Measurements from ENCODE around the gene GRIA4.

Gene GRIA4

DNA sequence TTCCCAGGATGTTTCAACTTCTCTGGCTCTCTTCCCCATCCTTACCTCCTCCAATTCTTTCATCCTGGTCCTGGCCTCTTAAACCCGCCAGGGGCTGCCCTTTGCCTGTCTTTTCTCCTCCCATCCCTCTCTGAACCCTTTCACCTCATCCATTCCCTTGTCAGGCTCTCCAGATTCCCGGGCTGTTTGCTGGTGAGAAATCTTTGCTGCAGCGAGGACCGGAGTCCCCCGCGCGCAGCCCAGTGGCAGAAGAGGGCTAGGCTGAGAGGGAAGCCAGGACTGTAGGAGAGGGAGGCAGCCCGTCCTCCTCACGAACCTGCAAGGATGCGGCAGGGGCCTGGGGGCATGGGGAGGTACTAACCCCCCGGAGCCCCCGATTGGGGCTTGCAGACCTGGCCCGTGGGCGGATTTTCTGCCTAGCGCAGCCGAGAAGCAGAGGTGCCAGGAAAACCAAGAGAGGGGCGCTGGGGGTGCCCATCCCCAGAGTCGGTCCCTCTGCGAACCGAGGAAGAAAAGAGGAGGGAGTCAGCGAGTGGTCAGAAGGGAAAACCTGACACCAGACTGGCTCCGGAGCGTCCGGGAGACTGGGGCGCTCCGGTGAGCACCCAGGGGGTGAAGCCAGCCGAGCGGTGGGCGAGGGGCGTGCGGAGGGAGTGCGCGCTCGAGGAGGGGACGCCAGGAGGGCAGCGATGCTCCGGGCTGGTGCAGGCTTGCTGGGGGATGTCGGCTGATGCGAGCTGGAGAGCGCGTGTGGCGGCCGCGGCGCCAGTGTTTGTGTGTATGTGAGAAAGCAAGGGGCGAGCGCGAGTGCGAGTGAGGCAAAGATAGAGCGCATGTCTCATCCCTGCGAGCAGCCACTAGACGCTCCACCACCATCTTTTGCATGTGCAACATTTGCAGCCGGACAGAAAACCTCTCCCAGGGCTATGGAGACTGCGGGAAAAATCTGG, at the start of gene GRIA4:
Gene GRIA4, plus strand, starts transcription at position 242 of the 950 bp plus-strand sequence. CDS start 925 bp downstream, outside the sequence.
- DNase-seq, result peak; percentile 69

DNA sequence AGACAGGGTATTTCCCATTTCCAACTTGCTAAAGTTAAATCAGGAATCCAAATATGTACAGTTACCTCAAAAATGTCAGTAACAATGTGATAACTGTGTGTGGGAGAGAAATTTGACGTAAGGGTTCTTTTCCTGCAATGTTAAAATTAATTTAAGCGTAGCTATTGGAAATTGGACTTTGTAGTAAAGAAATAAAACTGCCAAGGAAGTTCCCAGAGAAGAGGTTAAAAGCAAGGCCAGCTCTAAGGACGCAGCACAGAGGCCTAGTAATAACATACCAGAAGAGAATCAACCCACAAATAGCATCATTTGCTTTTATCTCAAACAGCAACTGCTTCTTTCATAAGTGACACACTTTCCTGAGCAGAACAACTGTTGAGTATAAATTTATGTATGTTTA, 36.8 kb upstream of the GRIA4 start:
- no peak for DNase-seq

DNA sequence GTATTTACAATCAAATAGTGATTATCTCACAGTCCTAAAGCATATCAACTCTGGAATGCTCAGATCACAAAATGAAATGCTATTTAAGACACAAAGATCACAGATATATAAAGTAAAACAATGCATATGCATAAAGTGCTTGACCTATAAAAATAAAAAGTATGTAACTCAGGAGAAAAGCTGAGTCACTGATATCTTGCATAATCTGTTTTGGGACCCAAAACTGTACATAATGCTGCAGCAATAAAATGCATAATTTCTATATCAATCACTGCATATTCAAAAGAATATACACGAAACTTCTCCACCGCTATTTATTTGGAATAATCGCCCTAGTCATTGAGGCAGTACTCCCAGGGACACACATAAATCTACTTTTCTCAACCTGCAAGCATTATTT, 34.9 kb upstream of the GRIA4 start:
- DNase-seq, result no peak

DNA sequence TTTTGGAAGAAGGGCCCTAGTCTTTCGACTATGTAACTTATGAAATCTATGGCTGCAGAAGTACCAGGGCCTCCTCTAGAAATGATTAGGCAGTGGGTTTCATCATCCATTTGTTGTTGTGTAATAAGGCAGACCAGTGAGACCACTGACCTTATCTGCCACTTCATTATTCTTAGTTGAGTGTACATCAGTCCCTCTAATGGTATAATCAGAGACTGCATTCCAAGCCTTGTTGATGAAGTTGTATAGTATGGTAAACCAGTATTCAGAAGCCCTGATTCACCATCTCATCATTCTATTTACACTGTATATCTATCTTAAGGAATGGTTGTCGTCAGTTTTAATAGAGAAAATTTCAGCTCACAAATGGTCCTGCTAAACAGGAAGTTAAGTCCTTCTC, 32.2 kb upstream of the GRIA4 start:
- peak; percentile 8 for DNase-seq

DNA sequence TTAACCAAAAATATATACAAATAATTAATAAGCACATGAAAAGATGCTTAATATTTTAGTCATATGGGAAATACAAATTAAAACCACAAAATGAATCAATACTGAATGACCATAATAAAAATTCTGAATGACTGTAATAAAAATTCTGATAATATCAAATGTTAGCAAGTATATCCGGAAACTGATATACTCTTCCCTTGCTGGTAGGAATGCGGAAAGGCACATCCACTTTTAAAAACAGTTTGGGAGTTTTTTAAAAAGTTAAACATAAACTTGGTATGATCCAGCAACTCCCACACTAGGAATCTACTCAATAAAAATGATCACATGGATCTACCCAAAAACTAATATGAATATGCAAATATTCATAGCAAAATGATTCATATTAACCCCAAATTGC, 30.8 kb upstream of the GRIA4 start:
- no peak for DNase-seq

DNA sequence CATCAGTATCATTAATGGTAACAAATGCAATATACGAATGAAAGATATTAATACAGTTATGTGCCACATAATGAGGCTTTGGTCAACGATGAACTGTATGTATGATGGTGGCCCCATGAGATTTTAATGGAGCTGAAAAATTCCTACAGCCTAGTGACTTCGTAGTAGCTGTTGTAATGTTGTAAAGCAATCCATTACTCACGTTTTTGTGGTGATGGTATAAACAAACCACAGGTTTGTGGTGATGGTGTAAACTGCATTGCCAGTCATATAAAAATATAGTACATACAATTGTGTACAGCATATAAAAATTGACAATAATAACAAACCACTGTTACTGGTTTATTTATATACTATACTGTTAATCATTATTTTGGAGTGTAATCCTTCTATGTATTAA, 27.4 kb upstream of the GRIA4 start:
- DNase-seq, result peak; percentile 23

DNA sequence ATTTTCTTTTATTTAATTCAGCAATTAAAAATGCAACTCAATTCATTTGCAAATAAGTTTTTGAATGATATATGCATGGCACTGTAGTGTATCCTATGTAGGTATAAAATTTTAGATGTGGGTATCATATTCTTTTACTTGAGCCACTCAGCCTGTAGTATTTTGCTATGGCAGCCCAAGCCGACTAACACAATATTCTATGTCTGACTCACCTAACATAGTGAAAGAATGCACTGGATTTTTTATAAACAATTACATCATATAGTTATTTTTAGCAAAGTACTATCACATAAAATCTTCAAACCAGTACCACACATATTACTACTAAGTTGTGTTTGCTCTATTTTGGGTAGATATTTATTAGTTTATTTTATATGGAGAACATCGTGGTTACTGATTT, 21.9 kb upstream of the GRIA4 start:
- DNase-seq, result peak; percentile 76

DNA sequence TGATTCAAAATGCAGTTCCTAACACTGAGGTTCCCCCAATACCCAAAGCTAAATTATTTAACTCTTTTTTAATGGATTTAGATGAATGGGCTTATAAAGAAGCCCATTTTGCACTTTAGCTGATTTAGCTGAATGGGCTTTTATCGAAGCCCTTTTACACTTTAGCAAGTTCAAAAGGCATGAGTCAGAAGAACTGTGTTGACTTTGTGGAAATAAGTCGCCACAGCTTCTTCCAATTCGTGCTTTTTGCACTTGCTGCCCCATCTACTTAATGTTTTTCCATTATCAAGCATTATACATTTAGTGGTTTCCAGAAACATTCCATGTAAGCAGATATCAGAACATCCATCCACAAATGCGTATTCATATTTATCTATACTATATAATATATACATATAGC, 20.5 kb upstream of the GRIA4 start:
- no peak for DNase-seq

DNA sequence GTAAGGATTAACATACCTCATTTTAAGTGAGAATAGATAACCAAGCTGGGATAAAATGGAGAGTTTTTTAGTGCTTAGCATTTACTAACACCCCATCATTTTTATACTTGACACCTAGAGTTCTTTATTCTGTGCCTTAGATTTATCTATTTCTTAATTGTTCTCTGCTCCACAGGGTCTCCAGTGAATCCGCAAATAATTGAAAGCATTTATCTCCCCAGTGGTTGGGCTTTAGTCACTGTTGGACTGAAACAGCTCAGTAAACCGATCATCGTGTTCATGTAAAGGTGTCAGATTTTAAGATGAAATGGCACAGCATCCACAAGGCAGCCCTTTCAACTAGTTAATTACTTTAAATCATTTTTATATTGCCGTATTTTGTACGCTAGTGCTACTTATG, 17.8 kb upstream of the GRIA4 start:
- no peak for DNase-seq

DNA sequence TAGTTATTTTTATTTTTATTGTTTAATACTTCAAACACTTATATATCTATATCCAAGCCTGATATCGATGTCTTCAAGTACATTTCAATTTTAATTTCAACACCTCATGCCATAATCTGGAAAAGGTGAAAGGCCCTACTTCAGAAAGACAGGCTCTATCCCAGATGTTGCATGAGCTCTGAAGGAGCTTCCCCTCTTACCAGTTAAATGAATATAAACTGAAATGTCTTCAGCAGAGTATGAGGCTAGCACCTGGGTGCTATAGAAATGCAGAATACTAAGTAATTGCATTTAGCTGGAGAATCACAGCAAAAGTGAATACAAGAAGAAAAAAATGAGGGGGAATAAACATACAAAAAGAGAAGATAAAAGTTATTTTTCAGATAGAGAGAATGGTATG, 11.5 kb upstream of the GRIA4 start:
- no peak for DNase-seq

DNA sequence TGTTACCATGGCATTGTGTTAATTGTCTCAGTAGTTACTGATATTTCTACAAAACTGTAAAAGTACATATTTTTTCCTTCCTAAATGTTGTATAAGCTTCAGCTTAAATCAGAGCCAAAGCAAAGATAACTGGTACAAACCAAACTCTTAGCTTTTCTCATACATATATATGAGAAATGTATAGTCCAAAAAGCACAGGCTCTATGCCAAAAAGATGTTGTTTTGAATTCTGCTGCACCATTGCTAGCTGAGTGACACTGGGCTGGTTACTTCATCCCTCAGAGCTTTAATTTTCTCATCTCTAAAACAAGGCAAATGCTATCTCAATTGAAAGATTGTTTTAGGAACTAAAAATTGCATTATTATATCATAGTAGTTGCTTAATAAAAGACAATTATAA, 6.7 kb upstream of the GRIA4 start:
- no peak for DNase-seq

DNA sequence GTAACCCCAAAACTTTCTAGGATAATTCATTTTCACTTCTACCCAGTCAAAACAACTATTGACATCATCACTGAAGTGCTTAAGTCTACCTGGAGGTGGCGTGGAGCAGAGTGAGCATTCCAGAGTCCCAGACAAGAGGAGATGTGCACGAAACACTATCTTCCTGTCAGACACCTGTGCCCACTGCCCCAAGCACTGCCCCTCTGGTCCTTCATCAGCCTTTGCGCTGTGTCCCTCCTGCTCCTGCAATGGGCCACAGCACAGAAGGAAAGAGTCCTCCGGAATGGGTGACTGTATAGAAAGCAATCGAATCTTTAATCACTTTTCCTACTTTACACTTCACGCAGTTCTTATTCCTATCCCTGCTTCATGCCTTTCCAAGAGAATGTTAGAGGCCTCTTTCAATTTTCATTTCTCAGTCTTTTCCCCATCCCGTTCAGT, 512 bp upstream of the GRIA4 start:
- peak; percentile 8 for DNase-seq

DNA sequence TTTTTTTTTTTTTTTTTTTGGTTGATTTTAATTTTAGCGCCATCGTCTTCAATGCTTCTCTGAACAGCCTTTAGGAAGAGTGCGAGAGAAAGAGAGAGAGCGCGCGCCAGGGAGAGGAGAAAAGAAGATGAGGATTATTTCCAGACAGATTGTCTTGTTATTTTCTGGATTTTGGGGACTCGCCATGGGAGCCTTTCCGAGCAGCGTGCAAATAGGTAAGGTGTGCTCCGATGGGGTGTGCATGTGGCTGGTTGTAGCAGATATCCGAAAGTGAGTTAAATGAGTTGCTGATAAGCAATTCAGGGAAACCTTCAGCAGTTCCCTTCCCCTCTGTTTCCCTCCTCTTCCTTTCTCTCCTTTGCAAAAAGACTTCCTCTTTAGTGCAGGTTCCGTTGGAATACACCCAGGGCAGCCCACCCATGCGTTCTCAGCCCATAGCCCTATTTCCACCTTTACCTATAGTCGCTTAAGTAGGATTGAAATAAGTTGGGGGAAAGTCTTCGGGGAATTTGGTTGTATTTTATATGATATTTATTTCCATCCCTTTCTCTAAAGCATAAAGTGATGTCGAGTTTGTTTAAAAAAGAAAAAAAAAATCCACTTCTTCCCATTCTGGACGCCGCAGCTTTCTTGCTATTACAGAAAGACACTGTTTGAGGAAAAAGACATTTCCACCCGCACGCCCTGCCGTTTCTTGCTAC, 1.1 kb downstream of the GRIA4 start:
- no peak for DNase-seq

DNA sequence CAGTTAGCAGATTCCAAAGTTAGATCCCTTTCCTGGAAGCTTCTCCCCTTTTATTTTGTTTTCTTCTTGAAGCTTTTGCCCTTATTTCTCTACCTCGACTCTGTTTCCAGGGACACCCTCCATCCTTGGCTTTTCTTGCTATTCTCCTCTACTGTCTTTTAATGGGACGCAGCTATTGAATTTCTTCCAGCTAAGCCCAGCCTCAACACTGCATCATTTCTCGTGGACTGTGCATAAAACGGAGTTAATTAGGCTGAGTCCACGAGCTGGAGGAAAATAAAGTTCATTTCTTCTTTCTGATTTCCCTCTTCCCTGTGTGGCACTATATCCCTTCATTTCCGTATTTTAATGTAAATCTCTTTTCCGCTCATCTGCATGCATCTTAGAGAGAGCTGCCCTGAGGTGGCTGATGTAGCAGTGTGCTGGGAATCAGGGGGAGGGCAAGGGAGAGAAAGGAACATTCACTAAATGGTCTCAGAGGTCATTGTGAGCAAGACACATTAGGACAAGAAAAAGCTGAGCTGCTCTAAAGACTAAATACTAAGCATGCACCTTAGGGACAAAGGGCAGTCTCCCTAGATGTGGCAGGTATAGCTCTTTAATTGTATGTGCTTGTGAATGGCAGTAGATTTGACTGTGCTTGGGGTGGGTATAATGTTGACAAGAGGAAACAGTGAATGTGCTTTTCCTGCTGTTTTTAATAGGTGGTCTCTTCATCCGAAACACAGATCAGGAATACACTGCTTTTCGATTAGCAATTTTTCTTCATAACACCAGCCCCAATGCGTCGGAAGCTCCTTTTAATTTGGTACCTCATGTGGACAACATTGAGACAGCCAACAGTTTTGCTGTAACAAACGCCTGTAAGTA, 1.9 kb downstream of the GRIA4 start:
- no peak for DNase-seq

DNA sequence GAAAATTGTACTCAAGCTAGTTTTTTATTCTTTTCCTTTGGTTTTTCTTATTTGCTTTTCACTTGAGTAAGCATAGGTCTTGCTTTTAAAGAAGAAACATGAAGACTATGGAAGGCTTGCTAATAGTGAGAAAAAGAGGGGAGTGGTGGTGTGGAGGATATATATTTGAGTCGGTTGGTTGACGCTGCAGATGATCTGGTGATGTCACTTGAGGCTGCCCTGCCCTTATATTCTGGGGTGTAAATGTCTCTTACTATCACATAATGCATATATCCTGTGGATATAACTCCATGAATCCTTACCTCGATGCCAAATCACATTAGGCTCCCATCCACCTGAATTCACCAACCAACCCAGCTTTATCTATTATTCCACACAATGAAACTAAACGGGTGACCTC, 2.9 kb downstream of the GRIA4 start:
- DNase-seq, result no peak

DNA sequence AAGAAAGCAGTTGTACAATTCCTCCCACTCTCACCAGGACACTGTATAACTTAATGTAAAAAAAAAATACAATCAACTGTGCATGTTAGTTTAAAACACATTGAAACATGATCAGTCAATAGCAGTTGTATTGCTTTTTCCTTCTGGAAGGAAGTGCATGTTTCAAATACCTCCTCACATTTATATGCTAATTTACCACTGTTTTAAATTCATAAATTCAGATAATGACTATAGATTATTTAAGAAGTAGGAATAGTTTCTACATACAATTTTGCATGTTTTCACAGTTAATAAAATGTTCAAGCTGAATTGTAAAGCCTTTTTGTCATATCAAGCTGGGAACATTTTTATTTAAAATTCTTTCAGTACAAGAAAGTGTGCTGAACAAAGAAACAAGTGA, 3.3 kb downstream of the GRIA4 start:
- DNase-seq, result no peak

DNA sequence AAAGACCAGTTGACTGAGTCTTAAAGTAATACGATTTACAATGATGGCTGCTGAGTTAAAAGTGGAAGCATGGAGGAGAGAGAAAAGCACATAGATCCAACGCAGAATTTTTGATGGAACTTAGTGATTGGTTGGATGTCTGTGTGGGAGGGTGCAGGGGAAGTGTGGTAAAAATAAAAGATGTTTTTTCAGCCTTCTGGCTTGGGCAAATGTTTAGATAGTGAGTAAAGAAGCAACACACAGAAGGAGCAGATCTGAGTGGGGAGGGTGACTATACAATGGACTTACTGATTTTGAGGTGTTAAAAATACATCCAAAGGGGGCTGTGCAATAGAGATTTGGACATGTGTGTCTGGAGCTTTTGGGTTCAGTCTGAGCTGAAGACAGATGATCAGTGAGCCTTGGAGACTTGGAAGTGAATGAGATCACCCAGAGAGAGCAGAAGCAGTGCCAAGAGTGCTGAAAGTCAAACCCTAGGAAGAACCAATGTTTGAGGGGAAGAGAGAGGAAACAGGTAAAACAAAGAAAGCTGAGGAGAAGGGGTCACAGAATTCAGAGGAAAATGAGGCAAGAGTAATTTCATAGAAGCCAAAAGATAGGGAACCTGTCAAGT, 8.6 kb downstream of the GRIA4 start:
- DNase-seq, result no peak

DNA sequence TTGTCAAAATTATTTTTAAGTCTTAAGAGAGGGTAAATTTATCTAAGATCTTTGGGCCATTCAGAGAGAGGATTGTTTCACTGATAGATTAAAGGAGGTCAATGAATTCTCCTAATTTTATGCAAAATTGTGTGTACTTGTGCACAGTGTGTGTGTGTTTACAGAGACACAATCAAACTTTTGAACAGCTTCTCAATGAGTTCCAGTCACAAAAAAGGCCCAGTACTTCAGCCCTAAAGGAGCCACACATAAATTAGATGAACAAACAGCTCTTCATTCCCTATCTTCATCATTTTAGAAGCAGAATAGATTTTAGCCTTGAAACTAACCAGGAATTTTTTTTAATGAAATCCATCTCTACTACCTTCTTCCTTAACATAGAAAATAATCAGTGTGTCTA, 9.7 kb downstream of the GRIA4 start:
- DNase-seq, result no peak

DNA sequence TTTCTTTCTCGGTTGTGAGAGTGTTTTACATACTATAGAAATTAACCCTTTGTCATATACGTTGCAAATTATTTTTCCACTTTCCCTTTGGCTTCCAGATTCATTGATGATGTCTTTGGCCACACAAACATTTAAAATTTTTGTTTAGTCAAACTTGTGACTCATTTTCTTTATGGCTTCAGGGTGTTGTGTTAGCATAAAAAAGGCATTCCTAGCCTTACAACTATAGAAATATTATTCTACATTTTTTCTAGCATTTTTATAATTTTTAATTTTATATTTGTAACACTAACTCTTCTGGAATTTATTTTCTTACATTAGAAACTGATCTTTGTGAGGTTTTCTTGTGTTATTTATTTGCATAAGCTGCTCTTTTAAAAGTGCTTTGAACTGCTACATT, 12.1 kb downstream of the GRIA4 start:
- DNase-seq, result no peak

DNA sequence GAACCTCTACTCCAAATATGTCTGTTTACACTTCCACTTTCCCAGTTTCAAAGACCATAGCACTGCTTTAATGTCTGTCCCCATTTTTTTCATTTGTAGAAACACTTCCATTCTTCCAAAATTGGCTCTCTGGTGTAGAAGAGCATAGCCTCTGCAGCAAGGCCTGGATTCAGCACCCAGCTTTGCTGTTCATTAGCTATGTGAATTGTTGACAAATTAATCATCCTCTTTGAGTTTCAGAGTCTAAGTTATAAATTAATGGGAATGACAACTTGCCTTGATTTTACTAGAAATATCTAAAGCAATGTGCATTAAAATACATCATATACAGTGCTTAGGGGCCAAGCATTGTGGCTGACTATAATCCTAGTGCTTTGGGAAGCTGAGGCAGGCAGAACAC, 22.4 kb downstream of the GRIA4 start:
- DNase-seq, result no peak

DNA sequence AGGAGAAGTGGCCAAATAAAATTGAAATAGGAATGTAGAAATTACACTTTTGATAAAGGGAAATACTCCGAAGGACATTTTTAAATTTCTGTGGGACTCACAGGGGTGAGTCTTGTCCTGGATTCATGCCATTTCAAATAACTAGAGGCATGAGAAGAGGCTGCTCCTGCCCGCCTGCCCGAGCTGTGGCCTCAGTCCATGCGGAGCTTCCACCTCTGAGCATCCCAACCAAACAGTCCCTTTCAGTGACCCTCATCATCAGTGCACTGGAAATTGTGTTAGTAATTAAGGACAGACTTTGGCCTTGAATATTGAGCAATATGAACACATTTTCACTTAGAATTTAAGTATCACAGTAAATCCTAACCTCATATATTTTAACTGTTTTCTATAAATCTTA, 25.6 kb downstream of the GRIA4 start:
- no peak for DNase-seq

DNA sequence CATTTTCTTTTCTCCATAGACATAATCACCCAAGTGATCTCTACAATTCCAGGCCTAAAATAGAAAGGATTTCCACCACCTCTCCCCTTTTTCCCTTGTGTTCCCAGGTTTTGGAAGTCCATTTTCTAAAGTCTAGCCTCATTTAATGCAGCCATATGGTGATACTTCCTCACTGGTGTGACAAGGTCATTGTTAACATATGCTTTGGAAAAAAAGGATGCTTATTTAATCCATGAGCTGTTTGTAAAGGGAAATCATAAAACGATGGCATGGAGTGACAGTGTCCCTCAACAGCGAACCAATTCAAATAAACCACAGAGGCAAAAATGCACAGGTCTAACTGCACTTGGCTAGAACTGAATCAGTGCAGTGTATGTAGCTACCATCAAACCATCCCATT, 26.6 kb downstream of the GRIA4 start:
- DNase-seq, result no peak

DNA sequence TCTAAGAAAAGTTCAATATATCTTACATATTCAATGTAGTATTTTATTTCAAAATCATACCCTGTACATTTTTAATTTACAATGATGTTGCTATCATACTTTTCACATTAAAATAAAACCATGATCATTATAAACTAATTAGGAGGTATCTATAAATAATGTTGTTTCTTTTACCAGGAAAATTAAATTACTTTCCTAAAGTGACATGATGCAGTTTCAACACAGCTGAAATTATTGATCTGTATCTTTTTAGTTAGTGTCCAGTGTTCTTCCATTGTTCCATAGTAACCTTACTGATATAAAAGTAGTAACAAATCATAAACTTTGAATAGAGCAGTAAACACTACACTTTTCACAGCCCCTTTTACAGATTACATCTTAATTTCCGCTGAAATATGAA, 29.7 kb downstream of the GRIA4 start:
- DNase-seq, result no peak

All from fibroblast of skin of right quadriceps (primary cell).